Pons (tissue), 1 donor: Measurements from ENCODE around the gene F8.
A peak's percentile ranks its signal among the peaks of the same experiment; 100 is the strongest.
"Not testable (repeated sequence)": the region's sequence is repeated elsewhere in the genome, so short reads cannot be mapped to it uniquely, and the experiment has no call there.

ENCODE experiments used
- DNase-seq: peaks from one replicate; pipeline ENCODE4 v3.0.0-alpha.2; 2016; ENCODE audit warnings: low spot score

Gene F8

DNA sequence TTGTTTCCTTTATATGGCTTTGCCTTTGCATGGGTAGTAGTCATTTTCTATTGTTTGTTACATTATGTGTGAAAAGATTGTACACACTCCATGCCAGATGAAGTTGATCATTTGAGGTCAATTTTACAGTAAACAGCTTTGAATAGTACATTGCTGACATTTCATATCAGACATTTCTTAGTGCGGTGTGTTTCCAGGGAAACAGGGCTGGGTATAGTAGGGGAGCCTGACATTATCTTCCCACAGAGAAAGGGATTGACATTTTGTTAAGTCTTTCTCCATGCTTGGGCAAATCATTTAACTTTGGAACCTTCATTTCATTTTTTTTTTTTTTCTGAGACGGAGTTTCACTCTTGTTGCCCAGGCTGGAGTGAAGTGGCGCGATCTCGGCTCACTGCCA is 9.1 kb upstream of the F8 start:
- no peak for DNase-seq

DNA sequence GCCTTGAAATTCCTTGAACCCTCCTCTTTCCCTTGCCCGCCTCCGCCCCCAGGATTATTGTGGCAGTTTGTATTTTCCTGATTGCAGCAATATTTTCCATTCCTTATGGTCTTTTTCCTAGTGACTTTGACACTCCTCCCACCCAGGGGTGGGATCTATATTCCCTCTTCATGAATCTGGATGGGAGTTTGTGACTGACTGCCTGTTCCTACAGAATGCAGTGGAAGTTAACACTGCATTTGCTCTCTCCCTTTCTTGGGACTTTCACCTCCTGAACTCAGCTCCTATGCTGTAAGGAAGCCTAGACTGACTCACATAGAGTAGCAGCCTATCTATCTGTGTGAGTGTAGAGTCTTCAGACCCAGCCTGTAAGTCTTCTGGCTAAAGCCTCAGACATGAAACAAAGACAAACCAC is 6.4 kb upstream of the F8 start:
- DNase-seq = no peak

DNA sequence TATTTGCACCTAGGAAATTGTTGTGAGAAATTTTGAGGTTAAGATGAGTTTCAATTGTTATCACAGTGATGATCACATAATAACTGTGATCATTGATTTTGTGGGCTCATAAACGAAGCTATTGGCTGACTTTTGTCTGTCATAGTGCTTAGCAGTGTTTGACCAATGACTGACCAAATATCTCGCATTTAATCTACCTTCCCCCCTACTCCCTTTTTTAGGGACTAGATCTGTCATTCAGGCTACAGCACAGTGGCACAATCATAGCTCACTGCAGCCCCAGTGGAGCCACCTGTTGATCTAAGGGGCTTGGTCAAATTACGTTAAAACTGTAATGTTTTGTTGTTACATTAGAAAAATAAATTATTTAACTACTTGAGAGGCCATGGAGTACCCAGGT is 5.6 kb upstream of the F8 start:
- no peak for DNase-seq

DNA sequence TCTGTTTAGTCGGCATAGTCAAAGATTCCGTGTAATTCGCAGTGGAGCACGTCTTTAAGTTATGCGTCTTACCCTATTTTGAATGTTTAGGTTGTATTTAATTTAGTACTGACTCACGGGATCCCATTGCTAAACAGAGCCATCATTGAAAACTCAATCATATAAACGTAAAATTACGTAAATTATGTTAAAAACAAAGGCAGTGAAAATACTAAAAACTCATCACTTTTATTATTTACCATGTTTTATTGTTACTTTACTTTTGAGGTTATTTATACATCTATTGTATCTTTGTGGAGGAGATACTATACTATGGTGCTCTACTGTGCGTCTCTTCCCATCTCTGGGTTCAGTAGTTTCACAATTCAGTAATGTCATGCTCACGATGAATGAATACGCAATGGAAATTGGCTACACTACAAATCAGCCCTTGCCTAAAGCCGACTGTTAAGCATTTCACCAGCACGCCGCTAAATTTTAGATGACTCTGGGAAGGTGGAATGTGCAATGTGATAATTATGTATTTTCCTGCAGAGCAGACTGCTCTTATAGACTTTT is 5.1 kb upstream of the F8 start:
- peak; percentile 42 for DNase-seq

DNA sequence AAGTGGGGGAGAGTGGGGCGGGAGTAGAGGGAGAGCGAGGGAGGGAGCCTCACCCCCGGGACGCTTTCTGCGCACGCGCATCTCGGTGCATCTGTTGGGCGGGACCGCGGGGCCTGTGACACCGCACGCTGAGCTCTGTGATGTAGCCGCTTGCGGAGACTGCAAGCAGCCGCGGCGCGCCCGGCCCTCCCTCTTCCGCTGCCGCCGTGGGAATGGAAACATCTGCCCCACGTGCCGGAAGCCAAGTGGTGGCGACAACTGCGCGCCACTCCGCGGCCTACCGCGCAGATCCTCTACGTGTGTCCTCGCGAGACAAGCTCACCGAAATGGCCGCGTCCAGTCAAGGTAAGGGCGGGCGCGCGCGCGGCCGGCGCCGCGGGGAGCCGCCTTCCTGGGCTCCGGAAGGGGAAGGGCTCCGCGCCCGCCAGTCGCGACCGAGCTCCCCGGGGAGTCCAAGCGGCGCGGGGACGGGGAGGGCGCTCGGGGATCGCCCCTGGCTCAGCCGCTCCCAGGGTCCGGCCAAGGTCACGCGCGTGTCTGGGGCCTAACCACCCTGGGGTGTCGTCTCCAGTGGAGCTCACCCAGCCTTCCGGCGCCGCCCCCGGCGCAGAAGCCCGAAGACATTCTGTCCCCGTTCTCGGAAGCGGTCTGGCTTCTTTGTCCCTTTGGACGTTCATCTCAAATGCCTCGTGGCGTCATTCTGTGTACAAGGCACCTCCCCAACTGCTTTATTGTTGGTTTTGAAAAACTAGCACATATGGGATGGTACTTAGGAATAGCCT is 4.4 kb upstream of the F8 start, which contains the start of gene FUNDC2:
Gene FUNDC2 (plus strand): TSS at position 118 of the 782 bp plus-strand sequence. CDS start 95 bp downstream, at position 213.
- DNase-seq = peak; percentile 88

DNA sequence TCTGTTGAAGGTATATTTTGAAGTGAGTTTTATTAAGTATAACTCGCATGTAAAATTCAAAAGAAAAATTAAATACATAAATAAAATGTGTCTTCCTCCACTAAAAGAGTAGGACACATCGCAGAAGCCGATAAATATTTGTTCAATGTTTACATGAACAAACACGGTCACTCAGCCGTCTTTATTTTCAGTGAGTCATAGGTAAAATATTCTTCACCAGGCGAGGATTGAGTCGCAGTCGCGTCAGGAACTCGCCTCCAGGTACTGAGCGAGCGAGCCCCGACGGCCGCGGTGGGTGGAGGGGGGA is 3.9 kb upstream of the F8 start:
- DNase-seq = no peak

DNA sequence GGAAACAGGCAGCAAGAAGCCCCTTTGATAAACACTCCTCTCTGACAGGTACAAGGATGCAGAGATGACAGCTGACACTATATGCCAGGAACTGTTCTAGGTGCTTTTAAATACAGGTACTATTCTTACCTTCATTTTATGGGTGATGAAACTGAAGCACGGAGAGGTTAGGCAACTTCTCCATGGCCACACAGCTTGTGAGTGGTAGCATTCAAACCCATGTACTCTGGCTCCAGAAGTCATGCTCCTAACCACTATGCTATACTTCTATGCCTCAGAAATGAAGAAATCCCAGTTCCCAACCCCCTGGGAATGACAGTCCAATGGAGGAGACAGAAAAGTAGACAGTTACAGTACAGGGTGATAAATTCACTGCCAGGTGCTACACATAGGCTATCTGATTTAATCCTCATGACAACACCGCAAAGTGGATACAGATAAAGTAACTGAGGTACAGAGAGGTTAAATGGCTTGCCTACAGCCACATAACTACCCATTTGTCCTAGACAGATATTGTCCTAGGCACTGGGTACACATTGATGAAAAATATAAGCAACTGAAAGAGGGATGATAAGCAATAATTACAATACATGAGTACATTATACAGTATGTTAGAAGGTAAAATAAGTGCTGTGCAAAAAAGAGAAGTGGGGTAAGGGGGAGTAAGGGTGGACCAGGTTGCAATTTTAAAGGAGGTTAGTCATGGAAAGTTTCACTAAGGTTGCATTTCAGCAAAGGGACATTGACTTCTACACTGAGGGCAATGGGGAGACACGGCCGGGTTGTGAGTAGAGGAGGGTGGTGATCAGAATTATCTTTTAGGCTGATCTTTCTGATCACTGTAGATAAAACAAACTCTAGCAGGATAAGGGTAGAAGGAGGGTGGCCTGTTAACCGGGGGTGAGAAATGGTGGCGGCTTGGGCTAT is 1.6 kb upstream of the F8 start:
- no peak for DNase-seq

DNA sequence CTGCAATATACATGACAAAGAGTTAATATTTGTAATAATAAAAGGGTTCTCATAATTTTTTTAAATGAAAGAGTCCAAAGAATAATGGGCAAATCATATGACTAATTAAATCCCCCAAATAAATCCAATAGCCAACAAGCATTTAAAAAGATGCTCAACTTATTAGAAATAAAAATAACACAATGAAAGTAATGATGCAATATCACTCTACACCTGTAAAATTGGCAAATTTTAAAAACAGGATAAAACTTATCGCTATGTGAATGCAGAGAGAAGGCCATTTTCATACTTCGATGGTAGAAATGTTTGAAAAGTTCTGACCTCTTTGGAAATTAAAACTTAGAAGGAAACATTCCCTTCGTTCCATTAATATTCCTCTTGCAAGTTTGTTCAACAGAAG is 1.9 kb downstream of the F8 start:
- DNase-seq = no peak

DNA sequence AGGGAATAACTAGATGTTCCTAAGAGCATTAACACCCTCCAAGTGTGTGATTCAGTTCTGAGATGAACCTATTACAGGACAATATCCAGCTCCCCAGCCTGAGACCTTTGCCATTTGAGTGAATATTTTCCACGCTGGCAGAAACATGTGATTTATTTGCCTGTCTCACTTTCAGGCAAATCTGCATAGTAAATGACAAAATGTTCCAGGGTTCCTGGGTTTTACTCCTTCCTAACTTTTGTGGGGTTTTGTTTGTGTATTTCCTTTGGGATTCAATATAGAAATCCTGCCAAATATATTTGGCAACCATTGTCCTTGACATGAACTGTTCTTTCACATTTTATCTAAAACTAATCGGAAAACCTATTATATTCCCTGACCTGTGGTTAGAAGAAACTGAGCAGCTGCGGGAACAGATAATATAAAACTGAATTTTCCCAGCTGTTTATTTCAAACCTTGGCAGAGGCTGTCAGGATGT is 12.5 kb downstream of the F8 start:
- DNase-seq = no peak

DNA sequence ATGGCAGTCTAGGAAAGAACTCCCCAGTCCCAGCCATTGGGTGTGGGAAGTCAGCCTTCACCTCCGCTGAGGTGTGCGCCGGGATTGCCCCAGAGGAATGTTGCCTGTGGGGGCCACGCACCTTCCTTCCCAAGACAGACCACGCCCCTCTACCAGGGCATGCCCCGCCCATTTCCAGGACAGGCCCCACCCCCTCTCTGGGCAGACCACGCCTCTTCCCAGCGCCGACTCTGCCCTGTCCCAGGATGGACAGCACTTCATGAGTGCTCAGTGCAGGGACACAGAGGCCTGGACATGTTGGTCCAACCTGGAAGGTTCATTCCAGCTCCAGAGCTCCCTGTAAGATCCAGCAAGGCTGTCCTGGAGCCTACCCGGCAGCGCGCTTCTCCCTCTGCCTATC is 13.9 kb downstream of the F8 start:
- DNase-seq = not testable (repeated sequence)

DNA sequence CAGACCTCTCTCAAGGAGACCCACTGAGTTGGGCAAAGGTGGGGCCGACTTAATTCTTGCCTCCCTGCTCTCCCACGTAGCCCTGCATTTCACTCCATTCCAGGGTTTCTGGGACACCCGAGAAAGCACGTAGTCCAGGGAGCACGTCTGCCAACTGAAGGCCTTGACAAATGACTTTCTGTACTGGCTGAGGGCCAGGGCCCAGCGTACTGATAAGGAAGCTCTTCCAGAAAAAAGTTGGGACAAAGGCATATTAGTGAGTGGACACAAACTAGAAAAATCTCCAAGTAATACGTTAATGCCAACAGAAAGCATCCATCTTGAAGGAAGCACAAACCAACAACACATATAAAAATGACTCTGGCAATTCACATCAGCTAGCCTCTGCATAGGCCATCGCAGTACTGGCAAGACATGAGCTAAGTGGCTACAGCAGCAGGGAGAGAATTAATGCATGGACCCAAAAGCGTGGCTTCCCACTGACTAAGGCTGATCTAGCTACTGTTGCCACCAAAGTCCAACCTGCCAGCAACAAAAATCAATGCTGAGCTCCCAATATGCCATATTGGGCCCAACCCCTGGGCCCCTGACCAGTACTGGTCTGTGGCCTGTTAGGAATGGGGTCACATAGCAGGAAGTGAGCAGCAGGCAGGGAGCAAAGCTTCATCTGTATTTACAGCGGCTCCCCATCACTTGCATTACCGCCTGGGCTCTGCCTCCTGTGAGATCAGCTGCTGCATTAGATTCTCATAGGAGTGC is 15.4 kb downstream of the F8 start:
- DNase-seq = not testable (repeated sequence)

DNA sequence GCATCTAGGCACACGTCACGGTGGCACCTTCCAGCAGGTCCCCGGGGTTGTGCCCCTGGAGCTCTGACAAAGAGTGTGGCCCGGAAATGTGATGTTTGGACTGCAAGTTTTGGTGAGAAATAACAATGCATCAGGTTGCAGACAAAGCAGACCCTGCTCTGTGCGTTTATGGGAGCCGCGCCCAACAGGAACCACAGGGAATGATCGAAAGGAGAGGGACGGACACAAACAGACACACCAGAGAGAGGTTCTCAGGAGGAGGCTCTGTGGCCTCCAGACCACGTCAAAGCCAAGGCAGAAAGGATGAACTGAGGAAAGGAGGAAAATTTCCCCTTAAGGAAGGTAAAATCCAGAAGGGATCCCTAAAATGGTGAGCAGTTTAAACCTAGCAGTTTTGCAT is 16.1 kb downstream of the F8 start:
- DNase-seq = not testable (repeated sequence)

DNA sequence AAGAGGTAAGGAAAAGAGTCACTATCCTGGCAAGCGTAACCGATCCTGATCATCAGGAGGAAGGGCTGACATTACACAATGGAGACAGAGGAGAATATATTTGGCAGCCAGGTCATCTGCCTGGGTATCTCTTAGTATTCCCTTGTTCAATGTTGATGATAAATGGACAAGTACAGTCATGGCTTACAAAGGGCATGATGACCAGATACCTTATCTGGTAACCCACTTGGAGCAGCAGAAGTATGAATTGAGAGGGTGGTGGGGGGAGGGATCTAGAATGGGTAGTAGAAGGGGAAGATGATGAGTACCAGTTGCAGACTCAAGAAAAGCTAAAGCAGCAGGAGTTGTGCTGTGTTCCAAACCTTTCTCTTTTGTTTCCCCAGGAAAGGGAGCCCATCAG is 17.3 kb downstream of the F8 start:
- DNase-seq = no peak

DNA sequence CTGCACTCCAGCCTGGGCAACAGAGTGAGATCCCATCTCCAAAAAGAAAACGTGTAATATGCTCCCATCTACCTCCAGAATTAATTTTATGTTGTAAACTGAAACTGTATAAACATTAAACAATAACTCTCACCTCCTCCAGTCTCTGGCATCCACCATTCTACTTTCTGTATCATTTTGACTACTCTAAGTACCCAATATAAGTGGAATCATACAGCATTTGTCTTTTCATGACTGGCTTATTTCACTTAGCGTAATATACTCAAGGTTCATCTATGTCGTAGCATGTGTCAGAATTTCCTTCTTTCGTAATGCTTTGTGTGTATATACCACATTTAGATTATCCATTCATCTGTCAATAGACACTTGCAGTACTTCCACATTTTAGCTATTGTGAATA is 20.6 kb downstream of the F8 start:
- no peak for DNase-seq

DNA sequence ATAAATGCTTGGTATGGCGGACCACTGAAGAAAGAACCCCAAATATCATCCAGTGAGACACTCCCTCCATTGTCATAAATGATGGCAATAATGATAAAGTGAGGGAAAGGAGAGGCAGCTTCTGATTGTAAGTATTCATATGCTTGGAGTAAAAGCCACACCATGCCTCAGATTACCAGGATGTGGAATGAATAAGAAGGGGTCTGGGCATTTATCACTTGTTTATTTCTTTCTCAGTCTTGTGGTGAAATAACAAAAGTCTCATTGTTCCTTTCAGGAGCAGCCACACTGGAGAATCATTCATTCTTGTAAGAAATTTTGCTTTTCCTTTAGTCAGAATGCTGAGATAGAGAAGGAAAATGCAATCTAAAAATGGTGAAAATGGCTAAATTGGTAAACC is 21.7 kb downstream of the F8 start:
- no peak for DNase-seq

DNA sequence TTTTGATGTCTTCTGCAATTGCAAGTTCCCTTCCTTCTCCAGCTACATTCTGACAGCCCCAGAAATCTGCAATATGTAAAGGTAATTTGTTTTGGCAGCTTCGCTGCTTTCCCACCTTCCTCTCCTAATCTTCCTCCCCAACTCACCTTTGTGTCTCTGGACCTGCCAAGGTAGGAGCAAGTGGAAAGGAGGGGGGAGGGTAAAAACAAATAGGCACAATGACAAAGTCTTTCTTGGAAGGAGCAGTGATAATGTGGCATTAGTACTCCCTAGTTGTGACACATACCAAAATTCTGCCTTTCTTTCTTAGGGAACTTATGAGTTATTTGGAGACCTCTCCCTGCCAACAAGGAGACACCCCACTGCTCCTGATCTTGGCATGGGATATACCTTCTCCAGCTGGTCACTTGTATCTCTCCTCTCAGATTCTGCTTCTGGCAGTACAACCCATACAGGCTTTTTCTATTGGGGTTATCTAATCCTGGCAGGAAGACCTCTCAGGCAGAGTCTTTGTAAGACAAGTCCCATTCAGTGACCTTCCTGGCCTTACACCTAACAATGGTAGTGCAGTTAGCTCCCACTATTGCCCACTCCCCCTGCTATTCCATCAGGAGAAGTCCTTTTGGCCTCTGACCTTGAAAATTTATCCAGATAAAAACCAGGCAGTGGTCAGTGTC is 24.2 kb downstream of the F8 start:
- DNase-seq = no peak

DNA sequence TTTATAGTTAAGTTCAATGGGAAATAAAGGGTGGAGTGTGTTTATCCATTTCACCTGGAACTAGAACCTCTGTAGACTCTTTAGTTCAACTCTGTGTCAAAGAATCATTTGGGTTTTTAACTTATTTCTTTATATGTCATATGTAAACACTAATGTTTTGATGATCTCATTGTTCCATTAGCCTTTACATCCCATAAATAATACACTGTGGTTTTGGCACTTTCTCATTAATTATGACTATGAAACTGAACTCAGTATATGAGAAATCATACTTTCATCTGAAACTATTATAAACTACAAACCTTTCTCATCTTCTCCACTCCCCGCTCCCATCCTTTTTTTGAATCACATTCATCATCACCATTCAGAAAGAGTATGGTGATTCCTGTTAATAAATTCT is 31.0 kb downstream of the F8 start:
- DNase-seq = no peak

DNA sequence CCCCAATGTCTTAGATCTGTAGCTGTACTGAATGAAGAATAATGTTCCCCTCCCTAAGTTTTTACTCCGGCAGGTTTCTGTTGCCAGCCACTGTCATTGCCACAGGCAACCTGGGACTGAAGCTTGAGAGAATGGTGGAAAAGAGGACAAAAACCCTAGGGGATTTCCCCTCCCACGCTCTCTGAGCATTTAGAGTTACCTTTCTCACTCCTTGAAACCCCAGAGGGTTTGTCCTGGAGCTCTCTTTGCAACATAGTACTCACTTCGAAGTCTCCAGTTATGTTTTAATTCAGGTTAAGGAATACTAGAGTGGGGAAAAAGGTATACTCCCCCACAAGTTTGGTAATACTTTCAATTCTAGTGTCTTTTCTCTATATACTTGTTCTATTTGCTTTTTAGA is 31.5 kb downstream of the F8 start:
- no peak for DNase-seq

DNA sequence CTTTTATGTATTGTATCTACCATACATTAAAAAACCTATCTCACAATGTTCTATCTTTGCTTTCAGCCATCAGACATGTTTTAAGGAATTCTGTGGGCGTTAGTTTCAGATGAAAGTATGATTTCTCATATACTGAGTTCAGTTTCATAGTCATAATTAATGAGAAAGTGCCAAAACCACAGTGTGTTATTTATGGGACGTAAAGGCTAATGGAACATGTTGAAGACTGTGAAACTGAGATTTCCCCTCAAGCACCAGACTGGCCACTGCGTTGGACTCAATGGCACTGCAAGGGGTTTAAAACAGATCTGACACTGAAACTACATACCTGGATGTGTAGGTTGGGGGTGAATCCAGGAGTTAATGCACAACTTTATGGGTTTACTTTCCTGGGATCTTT is 32.0 kb downstream of the F8 start:
- no peak for DNase-seq

DNA sequence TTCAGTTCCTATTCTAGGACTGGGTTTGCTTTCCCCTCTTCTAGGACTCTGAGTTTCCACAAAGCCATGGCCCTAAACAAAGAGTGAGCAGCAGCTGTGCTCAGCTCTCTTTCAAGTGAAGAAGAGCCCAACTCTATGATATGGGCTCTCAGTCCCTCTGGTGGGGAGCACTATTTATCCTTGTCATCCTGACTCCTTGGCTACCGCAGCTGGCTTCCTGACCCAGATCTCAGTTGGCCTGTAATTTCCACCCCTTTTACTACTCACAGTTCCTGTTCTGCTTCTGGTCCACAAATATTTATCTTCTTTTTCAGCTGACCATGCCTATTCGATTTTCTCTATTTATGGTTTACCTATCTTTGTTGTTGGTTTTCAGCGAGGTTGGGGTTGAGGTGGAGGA is 33.8 kb downstream of the F8 start:
- no peak for DNase-seq

DNA sequence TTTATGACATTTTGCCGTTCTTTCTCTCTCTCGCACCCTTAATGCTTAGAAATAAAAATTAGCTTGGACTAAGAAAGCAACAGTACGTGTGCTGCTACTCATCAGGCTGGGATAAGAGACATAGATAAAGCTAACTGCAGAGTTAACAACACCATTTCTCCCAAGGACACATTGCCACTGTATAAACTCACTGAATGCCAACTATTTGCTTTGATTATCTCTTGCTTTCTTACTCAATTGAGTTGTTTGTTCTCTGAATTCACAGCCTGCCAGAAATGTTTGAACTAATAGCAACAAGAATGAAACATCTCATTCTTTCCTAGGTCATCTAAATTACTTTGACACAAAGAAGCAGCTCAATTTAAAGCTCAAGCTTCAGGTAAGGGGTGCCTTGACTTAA is 34.6 kb downstream of the F8 start:
- DNase-seq = peak; percentile 2
